Vein endothelial cell (primary cell): ENCODE data around the gene RRN3. TPM values are rescaled to one million over a fixed set of nuclear protein-coding genes. Genes with fewer than 3 reads are reported as not detected.

Experiments
- small RNA-seq: library from RNA; depleted of rRNA; stranded (forward); fragments of <200 nt; gene quantifications from one replicate; pipeline ENCODE3, GENCODE V24; 2012
- total RNA-seq: library from RNA; depleted of rRNA; stranded (reverse); fragments of >200 nt; gene quantifications from 2 replicates; pipeline ENCODE4 v1.2.3, GENCODE V29; 2012

Gene RRN3
- 31.0 and 44.4 TPM in 2 replicates for total RNA-seq

GRCh38 chr16:15093955-15094827 is at the start of gene RRN3:
TSS of gene RRN3 (minus strand) at chr16:15094272. CDS start at chr16:15094233, 39 bp downstream.

Small RNA genes lying within 50 kb of the gene (small RNA-seq; reads per million reads assigned to genes)
- gene MIR1972-1 = not detected

Other genes with a start within 250 kb of the RRN3 start
- gene NPIPA1, start 156.8 kb downstream of the RRN3 start, total RNA-seq = 19.6 and 23.5 TPM in 2 replicates
- 68.6 and 75.1 TPM in 2 replicates for gene PDXDC1, start 119.2 kb downstream of the RRN3 start, total RNA-seq
- gene NTAN1, start 38.2 kb downstream of the RRN3 start, total RNA-seq = 118 and 128 TPM in 2 replicates